HT-29 (cell line): ENCODE measurements around the gene CADM2. TPM values are rescaled to one million over a fixed set of nuclear protein-coding genes. Genes with fewer than 3 reads are reported as not detected.
A peak's percentile ranks its signal among the peaks of the same experiment; 100 is the strongest.
"Not testable (repeated sequence)": the region's sequence is repeated elsewhere in the genome, so short reads cannot be mapped to it uniquely, and the experiment has no call there.

ENCODE experiments used
- DNase-seq: peaks from one replicate; pipeline ENCODE4 v3.0.0-alpha.2; 2015; ENCODE audit warnings: low spot score
- total RNA-seq: library from RNA; depleted of rRNA; stranded (reverse); fragments of >200 nt; shearing (Covaris generic); gene quantifications from 2 replicates; pipeline ENCODE4 v1.2.3, GENCODE V29; 2014

The CADM2 gene
- total RNA-seq, 1 experiment from 2014 or later: not detected

- DNase-seq: no peak
Observed at GRCh38 chr3:85660451-85660850, 701.7 kb downstream of the CADM2 start.

- no peak for DNase-seq
Observed at GRCh38 chr3:85662462-85662861, 703.7 kb downstream of the CADM2 start.

- DNase-seq: no peak
Observed at GRCh38 chr3:85667744-85668143, 709.0 kb downstream of the CADM2 start.

GRCh38 chr3:85670634-85671205 is 711.9 kb downstream of the CADM2 start:
- no peak for DNase-seq

- no peak for DNase-seq
Observed at GRCh38 chr3:85672761-85673160, 714.0 kb downstream of the CADM2 start.

- DNase-seq: no peak
Observed at GRCh38 chr3:85678713-85679112, 719.9 kb downstream of the CADM2 start.

- no peak for DNase-seq
Observed at GRCh38 chr3:85681906-85682305, 723.1 kb downstream of the CADM2 start.

- DNase-seq: no peak
Observed at GRCh38 chr3:85691196-85691595, 732.4 kb downstream of the CADM2 start.

GRCh38 chr3:85697156-85697555 is 738.4 kb downstream of the CADM2 start:
- no peak for DNase-seq

- no peak for DNase-seq
Observed at GRCh38 chr3:85706130-85706529, 747.3 kb downstream of the CADM2 start.

- not testable (repeated sequence) for DNase-seq
Observed at GRCh38 chr3:85708325-85708724, 749.5 kb downstream of the CADM2 start.

GRCh38 chr3:85709346-85709892 is 750.6 kb downstream of the CADM2 start:
- no peak for DNase-seq

- DNase-seq: no peak
Observed at GRCh38 chr3:85710490-85710889, 751.7 kb downstream of the CADM2 start.

- DNase-seq: no peak
Observed at GRCh38 chr3:85721409-85722145, 762.8 kb downstream of the CADM2 start.

- no peak for DNase-seq
Observed at GRCh38 chr3:85725809-85726208, 767.0 kb downstream of the CADM2 start.

GRCh38 chr3:85726241-85726640 is 767.5 kb downstream of the CADM2 start:
- peak; percentile 44 for DNase-seq

GRCh38 chr3:85737846-85738245 is 779.1 kb downstream of the CADM2 start:
- DNase-seq: no peak

- no peak for DNase-seq
Observed at GRCh38 chr3:85740561-85740960, 781.8 kb downstream of the CADM2 start.

GRCh38 chr3:85758442-85758841 is 799.7 kb downstream of the CADM2 start:
- no peak for DNase-seq

GRCh38 chr3:85760342-85760741 is 801.6 kb downstream of the CADM2 start:
- DNase-seq: no peak

GRCh38 chr3:85780806-85781205 is 822.0 kb downstream of the CADM2 start:
- DNase-seq: no peak

GRCh38 chr3:85781806-85782205 is 823.0 kb downstream of the CADM2 start:
- no peak for DNase-seq

- DNase-seq: no peak
Observed at GRCh38 chr3:85783291-85783690, 824.5 kb downstream of the CADM2 start.
